ENCODE measurements around the gene RBBP8NL.

DNA sequence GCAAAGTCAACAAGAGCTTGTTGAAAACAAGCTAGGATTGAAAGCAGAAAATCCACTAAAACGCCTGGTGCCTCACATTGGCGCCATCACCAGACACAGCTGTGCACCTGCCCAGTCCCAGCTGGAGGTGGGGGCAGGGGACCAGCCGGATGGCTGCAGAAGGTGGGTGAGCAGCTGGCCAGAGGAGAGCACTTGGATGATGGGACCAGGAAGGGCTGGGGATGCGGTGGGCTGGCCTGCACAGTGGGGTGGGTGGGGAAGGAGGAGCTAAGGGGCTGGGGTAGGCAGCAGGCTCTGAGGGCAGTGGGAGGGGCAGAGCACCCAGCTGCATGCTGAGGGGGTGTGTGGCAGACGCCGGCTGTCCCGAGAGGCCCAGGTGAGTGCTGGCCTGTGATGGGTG, 27.3 kb downstream of the RBBP8NL start:
- TF ChIP-seq, protein P1, sequence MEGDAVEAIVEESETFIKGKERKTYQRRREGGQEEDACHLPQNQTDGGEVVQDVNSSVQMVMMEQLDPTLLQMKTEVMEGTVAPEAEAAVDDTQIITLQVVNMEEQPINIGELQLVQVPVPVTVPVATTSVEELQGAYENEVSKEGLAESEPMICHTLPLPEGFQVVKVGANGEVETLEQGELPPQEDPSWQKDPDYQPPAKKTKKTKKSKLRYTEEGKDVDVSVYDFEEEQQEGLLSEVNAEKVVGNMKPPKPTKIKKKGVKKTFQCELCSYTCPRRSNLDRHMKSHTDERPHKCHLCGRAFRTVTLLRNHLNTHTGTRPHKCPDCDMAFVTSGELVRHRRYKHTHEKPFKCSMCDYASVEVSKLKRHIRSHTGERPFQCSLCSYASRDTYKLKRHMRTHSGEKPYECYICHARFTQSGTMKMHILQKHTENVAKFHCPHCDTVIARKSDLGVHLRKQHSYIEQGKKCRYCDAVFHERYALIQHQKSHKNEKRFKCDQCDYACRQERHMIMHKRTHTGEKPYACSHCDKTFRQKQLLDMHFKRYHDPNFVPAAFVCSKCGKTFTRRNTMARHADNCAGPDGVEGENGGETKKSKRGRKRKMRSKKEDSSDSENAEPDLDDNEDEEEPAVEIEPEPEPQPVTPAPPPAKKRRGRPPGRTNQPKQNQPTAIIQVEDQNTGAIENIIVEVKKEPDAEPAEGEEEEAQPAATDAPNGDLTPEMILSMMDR (IDR thresholded peaks at IDR 0.05): no peak
- TF ChIP-seq POLR2A (IDR thresholded peaks at IDR 0.05): no peak
